Astrocyte of the hippocampus (primary cell): Measurements from ENCODE around the gene CAPNS1.
"Not testable (repeated sequence)": the region's sequence is repeated elsewhere in the genome, so short reads cannot be mapped to it uniquely, and the experiment has no call there.

Experiments used
- DNase-seq: peaks from one replicate; pipeline ENCODE4 v3.0.0; 2011; ENCODE audit warnings: low read depth, low spot score

The CAPNS1 gene

DNA sequence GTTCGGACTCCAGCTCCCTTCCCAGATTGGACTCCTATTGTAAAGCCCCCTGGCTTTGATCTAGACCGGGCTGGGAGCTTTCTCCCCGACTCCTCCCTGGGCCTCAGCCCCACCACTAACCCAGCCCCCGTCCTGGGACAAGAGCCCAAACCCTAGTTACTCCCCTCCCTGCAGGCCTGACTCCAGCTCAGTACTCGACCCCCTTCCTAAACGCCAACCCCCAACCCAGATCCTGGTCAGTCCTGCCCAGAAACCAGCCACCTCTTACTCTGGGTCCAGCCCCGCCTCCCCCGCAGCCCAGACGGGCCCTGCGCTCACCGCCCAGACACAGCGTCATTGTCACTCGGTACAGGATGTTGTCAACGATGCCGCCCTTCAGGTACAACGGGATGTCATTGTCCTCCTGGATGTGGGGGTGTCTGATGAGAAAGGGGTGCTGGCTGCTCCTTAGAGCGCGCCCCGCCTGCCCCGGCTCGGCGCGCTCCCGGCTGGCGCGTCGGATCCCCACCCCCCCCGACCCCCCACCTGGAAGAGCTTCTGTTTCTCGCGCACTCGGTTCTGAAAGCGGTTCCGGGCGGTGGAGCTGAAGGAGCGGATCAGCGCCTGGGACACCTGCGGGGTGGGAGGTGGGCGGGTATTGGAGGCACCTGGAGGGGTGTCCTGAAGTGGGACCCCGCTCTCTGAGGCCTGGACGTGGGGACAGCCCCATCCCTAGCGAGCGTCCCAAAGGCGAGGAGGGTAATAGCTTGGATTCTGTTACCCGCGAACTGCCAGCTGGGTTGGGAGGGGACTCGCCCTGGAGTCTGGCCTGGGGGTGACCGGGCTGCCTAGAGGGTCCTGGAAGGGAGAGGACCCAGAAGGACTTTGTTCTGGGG is 11.5 kb downstream of the CAPNS1 start:
- DNase-seq: no peak

DNA sequence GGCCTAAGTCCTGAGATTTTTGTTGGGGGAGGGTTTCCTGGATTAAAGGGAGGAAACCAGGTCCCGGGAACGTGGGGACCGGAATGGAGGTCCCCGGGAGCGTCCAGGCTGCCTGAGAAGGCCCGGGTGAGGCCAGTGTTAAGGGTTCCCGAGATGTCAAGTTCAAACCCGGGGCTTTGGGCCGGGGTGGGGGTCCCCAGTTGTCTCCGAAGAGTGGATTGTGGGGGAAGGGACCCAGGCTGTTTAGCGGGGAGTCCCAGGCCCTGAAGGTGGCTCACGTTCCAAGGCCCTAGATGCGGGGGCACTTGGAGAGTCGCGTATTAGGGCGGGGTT is 12.1 kb downstream of the CAPNS1 start:
- no peak for DNase-seq

DNA sequence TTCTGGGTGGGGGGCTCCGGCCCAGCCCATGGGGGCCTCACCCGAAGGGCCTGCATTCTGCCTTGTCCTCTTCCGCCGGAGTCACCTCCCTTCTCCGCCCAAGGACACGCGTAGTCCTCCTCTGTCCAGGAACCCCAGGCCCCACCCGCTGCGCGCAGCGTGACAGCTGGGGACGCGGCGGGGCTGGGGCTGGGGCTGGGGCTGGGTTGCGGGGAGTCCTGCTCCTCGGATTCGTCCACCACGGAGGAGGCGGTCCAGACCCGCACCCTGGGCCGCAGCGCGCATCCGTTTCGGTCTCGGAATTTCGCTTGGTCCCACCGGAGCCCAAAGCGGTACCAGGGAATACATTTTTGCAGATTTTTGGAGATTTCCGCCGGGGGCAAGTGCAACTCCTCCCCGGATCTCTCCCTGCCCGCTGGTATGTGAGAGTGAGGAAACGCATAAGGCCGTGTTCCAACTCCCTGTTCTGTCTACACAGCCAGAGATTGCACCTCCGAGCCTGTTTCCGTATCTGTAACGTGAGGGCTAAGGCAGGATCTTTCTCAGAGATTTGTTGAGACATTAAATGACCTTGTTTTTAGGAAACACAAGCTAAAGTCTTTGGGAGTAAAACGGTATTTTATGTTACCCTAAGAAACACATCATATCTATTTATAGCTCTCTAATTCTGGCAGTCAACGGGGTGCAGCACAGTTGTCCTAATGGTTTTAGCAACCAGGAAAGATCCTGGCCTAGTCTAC is 12.7 kb downstream of the CAPNS1 start, which contains the start of gene COX7A1:
COX7A1 (minus strand) TSS at position 96 of the 740 bp plus-strand sequence; CDS start at position 56, 40 bp downstream.
- DNase-seq: no peak

DNA sequence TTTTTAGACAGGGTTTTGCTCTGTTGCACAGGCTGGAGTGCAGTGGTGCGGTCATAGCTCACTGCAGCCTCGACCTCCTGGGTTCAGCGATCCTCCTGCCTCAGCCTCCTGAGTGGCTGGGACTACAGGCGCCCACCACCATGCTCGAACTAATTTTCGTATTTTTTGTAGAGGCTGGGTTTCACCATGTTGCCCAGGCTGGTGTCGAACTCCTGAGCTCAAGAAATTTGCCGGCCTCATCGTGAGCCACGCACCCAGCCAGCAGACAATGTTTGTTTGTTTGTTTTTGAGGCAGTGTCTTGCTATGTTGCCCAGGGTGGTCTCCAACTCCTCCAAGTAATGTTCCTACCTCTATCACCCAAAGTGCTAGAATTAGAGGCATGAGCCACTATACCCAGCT is 13.3 kb downstream of the CAPNS1 start:
- no peak for DNase-seq

DNA sequence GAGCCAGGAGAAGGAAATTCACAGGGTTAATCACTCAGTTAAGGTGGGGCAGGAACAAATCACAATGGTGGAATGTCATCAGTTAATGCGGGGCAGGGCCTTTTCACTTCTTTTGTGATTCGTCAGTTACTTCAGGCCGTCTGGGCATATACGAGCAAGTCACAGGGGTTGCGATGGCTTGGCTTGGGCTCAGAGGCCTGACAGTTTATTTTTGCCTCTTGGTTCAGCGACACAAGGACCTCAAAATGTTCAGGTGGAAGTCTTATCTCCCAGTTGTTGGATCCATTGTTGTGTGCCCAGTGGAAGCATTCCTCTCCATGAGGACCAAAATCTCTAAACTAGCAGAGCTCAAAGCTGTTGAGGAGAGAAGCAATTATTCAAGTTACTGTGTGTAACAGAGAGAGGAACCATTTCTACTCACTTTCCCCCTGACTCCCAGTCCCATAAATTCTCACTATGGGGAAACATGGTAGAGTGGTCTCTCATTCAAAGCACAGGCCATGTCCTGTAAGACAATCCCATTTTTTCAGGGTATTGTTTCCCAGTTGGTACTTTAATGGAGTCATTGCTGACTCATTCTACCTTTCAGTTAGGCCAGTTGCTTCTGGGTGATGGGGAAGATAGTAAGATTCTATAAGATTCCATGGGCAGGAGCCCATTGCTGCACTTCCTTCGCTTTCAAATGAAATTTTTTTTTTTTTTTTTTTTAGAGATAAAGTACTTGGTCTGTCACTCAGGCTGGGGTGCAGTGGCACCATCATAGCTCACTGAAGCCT is 21.1 kb downstream of the CAPNS1 start:
- DNase-seq: no peak

DNA sequence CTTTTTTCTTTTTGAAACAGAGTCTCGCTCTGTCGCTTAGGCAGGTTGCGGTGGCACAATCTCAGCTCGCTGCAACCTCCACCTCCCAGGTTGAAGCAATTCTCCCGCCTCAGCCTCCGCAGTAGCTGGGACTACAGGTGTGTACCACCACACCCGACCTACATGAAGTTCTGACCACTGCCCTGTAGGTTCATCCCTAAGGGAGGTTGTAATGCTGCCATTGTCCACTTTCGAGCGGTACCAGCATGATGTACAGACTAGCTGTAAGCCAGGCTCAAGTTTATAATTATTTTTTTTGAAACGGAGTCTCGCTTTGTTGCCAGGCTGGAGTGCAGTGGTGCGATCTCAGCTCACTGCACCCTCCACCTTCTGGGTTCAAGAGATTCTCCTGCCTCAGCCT is 23.9 kb downstream of the CAPNS1 start:
- DNase-seq: no peak

DNA sequence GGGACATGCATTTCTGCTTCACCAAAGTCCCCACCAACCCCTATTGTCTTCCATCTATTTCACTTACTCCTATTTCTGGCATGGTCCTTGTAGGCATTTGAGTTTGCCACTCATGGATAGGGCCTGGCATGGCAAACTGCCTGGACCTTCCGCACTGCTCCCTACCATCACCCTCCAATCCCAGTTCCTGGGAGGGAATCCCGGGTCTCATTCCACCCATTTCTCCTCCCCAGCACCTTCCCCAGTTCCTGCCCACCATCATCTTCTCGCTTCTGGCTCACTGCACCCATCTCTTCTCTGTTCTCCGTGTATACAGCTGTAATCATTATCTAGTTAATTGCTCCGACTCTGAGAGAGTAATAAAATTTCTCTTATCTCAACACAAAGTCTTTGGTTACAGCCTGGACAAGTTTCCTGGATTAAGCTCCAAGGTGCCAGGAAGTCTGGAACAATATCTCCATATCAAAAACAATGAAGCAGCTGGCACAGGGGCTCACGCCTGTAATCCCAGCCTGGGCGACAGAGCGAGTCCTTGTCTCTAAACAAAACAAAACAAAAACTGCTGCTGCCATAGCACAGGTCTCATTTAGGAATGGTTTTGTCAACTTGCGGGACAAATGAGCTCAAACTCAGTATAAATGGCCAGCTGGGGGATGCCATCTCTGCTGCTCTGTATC is 29.4 kb downstream of the CAPNS1 start:
- DNase-seq: peak; percentile 58

DNA sequence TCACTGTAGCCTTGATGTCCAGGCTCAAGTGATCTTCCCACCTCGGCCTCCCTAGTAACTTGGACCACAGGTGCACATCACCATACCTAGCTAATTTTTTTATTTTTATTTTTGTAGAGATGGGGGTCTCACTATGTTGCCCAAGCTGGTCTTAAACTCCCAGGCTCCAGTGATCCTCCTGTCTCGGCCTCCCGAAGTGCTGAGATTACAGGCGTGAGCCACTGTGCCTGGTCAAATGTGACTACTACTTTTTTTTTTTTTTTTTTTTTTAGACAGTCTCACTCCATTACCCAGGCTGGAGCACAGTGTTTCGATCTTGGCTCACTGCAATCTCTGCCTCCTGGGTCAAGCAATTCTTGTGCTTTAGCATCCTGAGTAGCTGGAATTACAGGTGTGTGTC is 33.0 kb downstream of the CAPNS1 start:
- DNase-seq: no peak

DNA sequence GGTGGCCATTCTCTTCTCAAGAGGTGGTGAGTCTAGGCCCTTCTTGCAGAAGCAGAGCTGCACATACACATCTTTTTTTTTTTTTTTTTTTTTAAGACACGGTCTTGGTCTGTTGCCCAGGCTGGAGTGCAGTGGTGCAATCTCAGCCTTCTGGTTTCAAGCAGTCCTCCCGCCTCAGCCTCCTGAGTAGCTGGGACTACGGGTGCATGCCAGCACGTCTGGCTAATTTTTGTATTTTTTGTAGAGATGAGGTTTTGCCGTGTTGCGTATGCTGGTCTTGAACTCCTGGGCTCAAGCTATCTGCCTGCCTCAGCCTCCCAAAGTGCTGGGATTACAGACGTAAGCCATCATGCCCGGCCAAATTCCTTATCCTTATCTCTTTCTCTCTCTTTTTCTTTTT is 34.0 kb downstream of the CAPNS1 start:
- not testable (repeated sequence) for DNase-seq

DNA sequence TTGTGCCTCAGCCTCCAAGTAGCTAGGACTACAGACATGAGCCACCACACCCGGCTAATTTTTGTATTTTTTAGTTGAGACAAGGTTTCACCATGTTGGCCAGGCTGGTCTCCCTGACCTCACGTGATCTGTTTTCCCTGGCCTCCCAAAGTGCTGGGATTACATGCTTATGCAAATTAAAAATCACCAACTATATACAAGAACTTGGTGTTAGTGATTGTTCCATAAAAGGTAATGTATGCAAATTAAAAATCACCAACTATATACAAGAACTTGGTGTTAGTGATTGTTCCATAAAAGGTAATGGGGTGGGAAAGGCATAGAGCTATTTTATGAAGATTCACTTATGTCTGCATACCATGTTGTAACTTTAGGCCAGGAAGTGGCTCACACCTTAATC is 39.2 kb downstream of the CAPNS1 start:
- DNase-seq: not testable (repeated sequence)

DNA sequence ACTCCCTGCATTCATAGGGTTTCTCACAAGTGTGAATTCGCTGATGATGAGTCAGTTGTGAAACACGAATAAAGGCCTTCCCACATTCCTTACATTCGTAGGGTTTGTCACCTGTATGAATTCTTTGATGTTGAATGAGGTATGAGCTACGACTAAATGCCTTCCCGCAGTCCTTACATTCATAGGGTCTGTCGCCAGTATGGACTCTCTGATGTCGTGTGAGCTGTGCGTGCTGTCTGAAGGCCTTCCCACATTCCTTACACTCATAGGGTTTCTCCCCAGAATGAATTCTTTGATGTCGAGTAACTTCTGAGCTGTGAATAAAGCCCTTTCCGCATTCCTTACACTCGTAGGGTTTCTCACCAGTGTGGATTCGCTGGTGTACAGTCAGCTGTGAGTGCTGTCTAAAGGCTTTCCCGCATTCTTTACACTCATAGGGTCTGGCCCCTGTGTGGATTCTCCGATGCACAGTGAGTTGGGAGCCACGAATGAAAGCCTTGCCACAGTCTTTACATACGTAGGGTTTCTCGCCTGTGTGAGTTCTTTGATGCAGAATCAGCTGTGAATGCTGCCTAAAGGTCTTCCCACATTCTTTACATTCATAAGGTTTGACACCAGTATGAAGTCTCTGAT is 42.9 kb downstream of the CAPNS1 start:
- DNase-seq: peak; percentile 92

DNA sequence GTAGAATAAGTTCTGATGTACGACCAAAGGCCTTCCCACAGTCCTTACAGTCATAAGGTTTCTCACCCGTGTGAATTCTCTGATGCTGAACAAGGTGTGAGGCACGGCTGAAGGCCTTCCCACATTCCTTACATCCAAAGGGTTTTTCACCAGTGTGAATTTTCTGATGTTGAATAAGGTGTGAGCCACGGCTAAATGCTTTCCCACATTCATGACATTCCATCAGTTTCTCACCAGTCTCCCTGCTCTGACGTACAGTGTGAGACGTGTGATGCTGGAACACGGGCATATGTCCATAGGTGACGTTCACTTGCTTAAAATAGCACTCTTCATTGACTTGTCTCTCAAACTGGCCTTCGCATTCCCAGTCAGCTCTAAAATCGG is 43.4 kb downstream of the CAPNS1 start:
- peak; percentile 80 for DNase-seq

DNA sequence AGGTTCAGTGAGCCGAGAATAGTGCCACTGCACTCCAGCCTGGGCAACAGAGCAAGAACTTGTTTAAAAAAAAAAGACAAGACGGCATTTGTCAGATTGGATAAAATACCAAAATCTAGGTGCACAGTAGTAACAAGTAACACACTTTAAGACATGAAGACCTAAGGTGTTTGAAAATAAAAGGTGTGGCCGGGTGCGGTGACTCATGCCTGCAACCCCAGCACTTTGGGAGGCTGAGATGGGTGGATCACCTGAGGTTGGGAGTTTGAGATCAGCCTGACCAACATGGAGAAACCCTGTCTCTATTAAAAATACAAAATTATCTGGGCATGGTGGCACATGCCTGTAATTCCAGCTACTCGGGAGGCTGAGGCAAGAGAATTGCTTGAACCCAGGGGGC is 46.9 kb downstream of the CAPNS1 start:
- not testable (repeated sequence) for DNase-seq

DNA sequence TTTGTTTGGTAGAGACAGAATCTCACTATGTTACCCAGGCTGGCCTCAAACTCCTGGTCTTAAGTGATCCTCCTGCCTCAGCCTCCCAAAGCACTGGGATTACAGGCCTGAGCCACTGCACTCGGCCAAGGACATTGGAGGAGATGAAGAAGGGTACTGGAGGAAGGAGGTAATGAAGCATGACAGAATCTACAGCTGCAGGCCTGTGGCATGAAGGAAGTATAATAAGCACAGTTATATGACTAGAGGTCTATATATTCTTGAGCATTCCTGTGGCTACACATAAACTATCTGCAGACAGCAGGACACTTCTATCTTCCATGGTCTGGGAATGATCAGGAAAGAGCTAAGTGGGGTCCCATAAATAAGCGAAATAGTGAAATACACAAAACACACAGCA is 56.4 kb downstream of the CAPNS1 start:
- no peak for DNase-seq

DNA sequence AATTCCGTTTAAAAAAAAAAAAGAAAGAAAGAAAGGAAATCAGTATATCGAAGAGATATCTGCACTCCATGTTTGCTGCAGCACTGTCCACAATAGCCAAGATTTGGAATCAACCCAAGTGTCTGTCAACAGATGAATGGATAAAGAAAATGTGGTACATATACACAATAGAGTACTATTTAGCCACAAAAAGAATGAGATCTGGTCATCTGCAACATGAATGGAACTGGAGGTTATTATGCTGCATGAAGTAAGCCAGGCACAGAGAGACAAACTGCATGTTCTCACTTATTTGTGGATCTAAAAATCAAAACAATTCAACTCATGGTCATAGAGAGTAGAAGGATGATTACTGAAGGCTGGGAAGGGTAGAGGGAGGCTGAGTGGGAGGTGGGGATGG is 58.3 kb downstream of the CAPNS1 start:
- no peak for DNase-seq
